ENCODE measurements around the gene ALKBH7. TPM values are rescaled to one million over a fixed set of nuclear protein-coding genes. Genes with fewer than 3 reads are reported as not detected.

ALKBH7 gene
- total and polyA plus RNA-seq, 2 donors from 2014 or later: 70.3 to 175 TPM

DNA sequence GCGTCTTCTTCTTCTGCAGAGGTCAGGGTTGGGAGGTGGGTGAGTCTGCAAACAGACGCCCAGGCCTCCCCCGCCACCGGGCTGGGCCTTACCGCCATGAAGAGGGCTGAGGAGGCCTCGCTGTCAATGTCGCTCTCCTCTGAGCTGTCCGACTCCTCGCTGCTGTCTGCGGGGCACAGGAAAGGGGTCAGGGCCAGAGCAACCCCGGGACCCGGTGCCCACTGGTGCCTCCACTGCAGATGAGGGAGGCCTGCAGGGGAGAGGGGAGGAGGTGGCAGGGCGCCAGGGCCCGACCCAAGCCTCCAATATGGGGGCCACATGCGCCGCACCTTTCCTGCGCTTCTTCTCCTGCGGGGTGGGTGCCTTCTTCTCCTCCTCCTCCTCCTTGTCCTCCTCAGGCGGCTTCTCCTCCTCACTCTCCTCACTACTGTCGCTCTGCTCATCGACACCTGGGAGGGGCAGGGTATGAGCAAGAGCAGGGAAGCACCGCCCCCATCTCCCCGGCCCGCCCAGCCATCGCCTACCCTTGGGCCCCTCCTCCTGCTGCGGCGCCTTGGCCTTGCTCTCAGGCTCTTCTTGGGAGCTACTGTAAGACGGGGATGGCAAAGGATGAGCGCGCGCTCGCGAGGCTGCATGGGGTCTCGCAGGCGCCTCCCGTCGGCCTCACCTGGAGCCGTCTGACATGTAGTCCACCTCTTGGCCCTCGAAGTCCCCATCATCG lies 8.6 kb downstream of the ALKBH7 start:
- Histone ChIP-seq H3K27me3 (ENCODE audit: control insufficient read depth, insufficient read depth, low read length) (no peaks in the 10 kb centered on the region), H3K9me3 (ENCODE audit: control insufficient read depth in 2 of 3, insufficient read depth in 1 of 3, low read length in 3 of 3) (no peaks in the 10 kb centered on the region), H3K9ac (ENCODE audit: low read length in 3 of 3) (no peak overlapping the region), H3K27ac (ENCODE audit: low read depth in 2 of 2, low read length in 2 of 2) (no peak overlapping the region), H3K4me3 (ENCODE audit: low read length in 3 of 3) (no peak overlapping the region), H3K4me1 (ENCODE audit: control insufficient read depth in 2 of 3, insufficient read depth in 2 of 3, low read depth in 1 of 3, low read length in 3 of 3) (peaks cover 0 to 2% (median 0%) of the 10 kb centered on the region in 3 donors), H3K36me3 (ENCODE audit: control insufficient read depth in 2 of 3, insufficient read depth in 3 of 3, low read length in 3 of 3) (peaks cover 10 to 36% (median 13%) of the 10 kb centered on the region in 3 donors)
- DNase-seq (peak in 1 of 5 donors; percentile 63), FAIRE-seq (no peak)
- TF ChIP-seq, protein P1, sequence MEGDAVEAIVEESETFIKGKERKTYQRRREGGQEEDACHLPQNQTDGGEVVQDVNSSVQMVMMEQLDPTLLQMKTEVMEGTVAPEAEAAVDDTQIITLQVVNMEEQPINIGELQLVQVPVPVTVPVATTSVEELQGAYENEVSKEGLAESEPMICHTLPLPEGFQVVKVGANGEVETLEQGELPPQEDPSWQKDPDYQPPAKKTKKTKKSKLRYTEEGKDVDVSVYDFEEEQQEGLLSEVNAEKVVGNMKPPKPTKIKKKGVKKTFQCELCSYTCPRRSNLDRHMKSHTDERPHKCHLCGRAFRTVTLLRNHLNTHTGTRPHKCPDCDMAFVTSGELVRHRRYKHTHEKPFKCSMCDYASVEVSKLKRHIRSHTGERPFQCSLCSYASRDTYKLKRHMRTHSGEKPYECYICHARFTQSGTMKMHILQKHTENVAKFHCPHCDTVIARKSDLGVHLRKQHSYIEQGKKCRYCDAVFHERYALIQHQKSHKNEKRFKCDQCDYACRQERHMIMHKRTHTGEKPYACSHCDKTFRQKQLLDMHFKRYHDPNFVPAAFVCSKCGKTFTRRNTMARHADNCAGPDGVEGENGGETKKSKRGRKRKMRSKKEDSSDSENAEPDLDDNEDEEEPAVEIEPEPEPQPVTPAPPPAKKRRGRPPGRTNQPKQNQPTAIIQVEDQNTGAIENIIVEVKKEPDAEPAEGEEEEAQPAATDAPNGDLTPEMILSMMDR (IDR thresholded peaks at IDR 0.05; ENCODE audit: borderline replicate concordance, extremely low read depth, insufficient read depth): no peak
- intact Hi-C loops (cut with DNase I): no loop called here

DNA sequence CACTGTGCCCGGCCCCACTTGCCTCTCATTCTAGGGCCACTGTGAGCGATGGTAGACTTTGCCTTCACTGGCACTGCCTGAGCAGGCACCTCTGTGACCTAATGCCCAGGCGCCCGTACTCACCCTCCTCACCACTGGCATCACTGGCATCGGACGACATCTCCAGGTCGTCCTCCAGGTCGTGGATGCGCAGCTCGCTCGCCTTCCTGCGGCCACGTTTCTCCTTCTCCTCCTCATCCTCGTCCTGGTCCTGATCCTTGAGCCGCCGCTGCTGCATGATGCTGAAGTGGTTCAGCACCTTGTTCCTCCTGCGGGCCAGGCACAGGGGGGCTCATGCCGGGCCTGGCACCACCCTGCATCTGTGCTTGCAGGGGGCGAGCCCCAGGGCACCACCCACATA lies 10.6 kb downstream of the ALKBH7 start:
- intact Hi-C loops (cut with DNase I): no loop called here
- TF ChIP-seq, protein P1 (IDR thresholded peaks at IDR 0.05; ENCODE audit: borderline replicate concordance, extremely low read depth, insufficient read depth): no peak
- no peaks in the 10 kb centered on the region for H3K27me3 ChIP-seq (ENCODE audit: control insufficient read depth, insufficient read depth, low read length)
- no peak overlapping the region for H3K4me3 ChIP-seq (ENCODE audit: low read length in 3 of 3)
- no peaks in the 10 kb centered on the region for H3K9me3 ChIP-seq (ENCODE audit: control insufficient read depth in 2 of 3, insufficient read depth in 1 of 3, low read length in 3 of 3)
- H3K36me3 ChIP-seq (ENCODE audit: control insufficient read depth in 2 of 3, insufficient read depth in 3 of 3, low read length in 3 of 3): peaks cover 10 to 48% (median 20%) of the 10 kb centered on the region in 3 donors
- no peak overlapping the region for H3K27ac ChIP-seq (ENCODE audit: low read depth in 2 of 2, low read length in 2 of 2)
- DNase-seq: no peak
- no peak for FAIRE-seq
- peaks cover 0 to 2% (median 0%) of the 10 kb centered on the region in 3 donors for H3K4me1 ChIP-seq (ENCODE audit: control insufficient read depth in 2 of 3, insufficient read depth in 2 of 3, low read depth in 1 of 3, low read length in 3 of 3)
- H3K9ac ChIP-seq (ENCODE audit: low read length in 3 of 3): no peak overlapping the region

DNA sequence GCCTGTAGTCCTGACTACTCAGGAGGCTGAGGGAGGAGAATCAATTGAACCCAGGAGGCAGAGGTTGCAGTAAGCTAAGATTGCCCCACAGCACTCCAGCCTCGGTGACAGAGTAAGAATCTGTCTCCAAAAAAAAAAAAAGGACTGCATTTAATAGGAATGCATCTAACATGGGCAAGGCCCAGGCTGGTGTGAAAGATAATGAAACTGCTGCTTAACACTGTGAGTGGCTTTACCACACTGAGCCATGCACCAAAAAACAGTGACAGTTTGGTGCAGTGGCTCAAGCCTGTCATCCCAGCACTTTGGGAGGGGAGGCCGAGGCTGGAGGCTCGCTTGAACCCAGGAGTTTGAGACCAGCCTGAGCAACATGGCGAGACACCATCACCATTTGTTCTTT lies 11.8 kb downstream of the ALKBH7 start:
- no peak overlapping the region for H3K9ac ChIP-seq (ENCODE audit: low read length in 3 of 3)
- H3K4me3 ChIP-seq (ENCODE audit: low read length in 3 of 3): no peak overlapping the region
- DNase-seq (no peak), FAIRE-seq (no peak)
- H3K27me3 ChIP-seq (ENCODE audit: control insufficient read depth, insufficient read depth, low read length): no peaks in the 10 kb centered on the region
- no peaks in the 10 kb centered on the region for H3K4me1 ChIP-seq (ENCODE audit: control insufficient read depth in 2 of 3, insufficient read depth in 2 of 3, low read depth in 1 of 3, low read length in 3 of 3)
- peaks cover 13 to 57% (median 23%) of the 10 kb centered on the region in 3 donors for H3K36me3 ChIP-seq (ENCODE audit: control insufficient read depth in 2 of 3, insufficient read depth in 3 of 3, low read length in 3 of 3)
- intact Hi-C loops (cut with DNase I): no loop called here
- TF ChIP-seq, protein P1 (IDR thresholded peaks at IDR 0.05; ENCODE audit: borderline replicate concordance, extremely low read depth, insufficient read depth): no peak
- H3K27ac ChIP-seq (ENCODE audit: low read depth in 2 of 2, low read length in 2 of 2): no peak overlapping the region
- no peaks in the 10 kb centered on the region for H3K9me3 ChIP-seq (ENCODE audit: control insufficient read depth in 2 of 3, insufficient read depth in 1 of 3, low read length in 3 of 3)

Data from kidney (tissue), 14 donors.